NCI-H345 treated with DMSO at 0.1 percent for 48 hours (cell line): ENCODE data around the gene SRD5A1.

Source experiments
- DNase-seq: peaks from one replicate; lab custom pipeline; 2025; ENCODE audit not compliant: unreplicated experiment; lab: John Stamatoyannopoulos, UW

Gene SRD5A1

DNA sequence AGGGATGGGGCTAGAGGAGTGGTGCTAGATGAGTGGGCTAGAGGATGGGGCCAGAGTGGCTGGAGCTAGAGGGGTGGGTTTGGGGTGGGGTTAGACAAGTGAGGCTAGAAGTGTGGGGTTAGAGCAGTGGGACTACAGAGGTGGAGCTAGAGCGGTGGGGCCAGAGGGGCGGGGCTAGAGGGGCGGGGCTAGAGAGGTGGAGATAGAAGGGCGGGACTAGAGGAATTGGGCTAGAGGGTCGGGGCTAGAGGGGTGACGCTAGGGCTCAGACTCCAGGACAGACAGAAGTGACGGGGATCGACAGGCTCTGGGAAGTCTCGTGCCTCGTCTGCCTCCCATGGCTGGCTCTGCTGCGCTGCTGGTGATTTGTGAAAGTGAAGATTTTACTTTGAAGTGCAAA, 49.0 kb downstream of the SRD5A1 start:
- no peak for DNase-seq

DNA sequence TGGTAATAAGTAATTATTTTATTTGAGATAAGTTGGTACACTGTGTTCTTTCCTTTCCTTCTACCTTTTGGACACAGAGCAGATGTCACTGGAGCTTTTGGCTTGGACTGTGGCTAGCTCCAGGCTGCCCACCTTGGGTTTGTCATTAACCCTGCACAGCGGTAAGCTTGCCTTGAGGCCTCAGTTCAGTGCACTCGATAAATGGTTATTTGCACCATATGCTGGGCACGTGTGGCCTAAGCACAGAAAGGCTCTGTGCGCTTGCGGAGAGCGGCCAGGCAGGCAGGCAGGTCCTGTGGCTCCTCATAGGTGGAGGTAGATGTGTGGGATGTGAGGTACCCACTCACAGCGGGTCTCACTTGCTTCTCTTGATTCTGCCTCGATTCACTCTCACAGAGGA, 50.0 kb downstream of the SRD5A1 start:
- DNase-seq: no peak

GRCh38 chr5:6684075-6684474, 50.8 kb downstream of the SRD5A1 start:
- DNase-seq: no peak

DNA sequence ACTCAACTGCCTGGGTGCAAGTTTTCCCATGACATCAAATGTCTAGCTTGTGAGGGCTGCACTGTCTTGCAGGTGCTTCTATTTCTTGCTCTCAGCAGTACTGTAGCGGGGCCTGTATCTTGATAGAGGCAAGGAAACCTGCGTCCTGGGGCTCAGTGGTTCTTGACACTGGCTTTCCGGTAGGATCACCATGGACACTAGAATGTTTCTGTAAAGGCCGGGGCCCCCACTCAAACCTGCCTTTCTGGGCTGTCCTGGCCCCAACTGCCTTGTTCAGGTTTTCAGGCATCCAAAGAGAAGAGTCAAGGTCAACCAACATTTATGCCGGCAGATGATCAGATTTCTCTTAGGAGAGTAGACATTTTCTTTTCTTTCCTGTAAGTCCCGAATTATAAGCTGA, 53.3 kb downstream of the SRD5A1 start:
- no peak for DNase-seq

GRCh38 chr5:6686915-6687409, 53.7 kb downstream of the SRD5A1 start:
- no peak for DNase-seq

DNA sequence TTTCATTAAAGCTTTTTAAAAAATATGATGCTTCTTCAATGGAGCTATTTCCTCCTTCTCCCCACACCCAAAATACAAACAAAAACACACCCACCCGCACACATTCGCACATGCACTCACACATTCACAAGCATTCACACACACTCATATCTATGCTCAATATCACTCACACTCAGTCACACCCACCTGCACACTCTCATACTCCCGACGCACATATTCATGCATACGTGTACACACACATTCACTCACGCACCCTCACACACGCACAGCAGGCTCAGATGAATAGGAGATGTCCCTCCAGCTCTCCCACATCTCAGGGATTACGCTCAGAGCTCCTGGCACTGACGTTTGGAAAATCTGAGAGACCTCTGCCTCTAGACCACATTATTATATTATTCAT, 54.3 kb downstream of the SRD5A1 start:
- DNase-seq: no peak

GRCh38 chr5:6692906-6693305, 59.7 kb downstream of the SRD5A1 start:
- no peak for DNase-seq

- no peak for DNase-seq
These were observed 65.5 kb downstream of the SRD5A1 start for GRCh38 chr5:6698696-6699095.

DNA sequence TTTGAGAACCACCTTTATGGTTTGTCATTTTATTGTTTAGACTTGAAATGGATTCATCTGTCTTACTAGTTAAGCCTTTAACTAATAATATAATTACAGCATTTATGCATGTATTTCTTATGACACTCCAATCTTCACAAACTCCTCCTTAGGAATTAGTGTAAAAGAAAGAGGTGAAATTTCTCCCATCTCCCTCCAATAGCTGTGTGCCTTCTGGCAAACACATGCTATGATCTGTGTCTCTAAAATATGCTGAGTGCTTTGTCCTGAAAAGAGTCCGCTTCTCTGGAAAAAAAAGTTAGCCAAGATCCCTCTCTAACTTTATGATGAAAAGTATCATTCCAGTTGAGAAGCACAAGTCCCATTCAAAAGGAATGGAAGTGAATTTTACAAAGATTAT, 66.1 kb downstream of the SRD5A1 start:
- no peak for DNase-seq

DNA sequence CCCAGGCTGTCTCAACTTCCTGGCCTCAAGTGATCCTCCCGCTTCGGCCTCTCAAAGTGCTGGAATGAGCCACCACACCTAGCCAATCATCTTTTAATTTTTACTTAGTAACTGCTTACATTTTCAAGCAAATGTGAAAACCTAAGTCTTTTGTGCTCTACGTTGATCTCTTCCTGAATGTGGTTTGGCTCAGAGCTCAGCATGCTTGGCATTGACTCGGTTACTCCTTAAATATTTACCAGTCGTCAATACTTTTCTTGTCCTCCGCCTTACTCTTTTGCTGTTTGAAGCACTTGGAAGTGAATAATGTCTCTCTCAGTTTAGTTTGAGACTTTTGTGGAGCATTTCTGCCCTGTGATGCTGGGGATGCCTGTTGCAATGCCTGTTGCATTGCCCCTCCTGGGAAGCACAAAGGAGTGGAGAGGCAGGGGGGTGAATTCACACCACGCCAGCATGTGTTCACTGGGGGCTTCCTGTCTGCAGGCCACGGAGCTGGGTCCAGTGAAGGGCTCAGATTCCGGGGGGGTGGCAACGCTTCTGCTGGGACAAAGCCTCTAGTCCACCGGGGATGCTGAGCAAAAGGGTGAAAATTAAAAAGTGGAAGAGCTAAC, 66.9 kb downstream of the SRD5A1 start:
- no peak for DNase-seq

DNA sequence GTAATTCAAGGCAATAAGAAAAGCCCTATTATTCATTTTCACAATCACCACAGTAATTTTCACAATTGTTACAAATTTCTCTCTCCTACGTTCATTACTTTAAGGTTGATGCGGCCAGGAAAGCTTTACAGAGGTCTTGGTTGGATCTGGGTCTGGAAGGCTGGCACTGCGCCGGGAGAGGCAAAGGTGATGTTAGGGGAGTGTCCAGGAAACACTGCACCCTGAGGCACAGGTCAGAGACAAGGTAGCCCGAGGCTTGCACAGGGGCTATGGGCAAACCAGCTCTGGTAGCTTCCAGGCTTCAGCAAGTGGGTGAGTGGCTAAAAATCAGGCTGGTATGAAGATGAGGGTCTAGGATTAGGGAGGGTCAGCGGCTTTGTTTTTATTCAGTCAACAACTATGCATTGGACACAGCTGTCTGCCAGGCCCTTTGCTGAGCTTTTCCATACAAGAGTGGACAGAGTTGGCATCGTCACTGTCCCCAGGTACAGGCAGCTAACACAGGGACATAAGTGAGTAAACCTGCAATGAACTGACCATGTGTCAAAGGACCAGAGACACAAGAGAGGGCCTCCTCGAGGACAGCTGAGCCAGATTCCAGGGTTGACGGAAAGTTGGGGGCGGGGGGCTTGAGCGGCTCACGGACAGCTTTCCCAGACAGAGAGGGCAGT, 67.6 kb downstream of the SRD5A1 start:
- no peak for DNase-seq

- DNase-seq: no peak
These were observed 68.3 kb downstream of the SRD5A1 start for GRCh38 chr5:6701491-6701890.

DNA sequence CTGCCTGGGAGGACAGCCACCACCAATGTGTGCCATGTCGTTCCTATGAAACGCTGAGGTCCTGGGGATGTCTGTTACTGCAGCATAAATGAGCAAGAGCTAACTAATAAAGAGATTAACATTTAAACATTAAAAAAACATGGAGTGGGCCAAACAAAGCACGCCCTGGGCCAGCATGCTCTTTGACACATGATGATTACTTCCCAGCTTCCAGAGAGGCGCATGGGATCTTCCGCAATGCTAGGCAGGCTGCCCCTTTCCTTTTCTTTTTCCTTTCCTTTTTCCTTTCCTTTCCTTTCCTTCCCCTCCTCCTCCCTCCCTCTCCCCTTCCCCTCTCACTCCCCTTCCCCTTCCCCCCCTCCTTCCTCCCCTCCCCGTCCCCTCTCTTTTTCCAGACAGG, 69.4 kb downstream of the SRD5A1 start:
- no peak for DNase-seq

DNA sequence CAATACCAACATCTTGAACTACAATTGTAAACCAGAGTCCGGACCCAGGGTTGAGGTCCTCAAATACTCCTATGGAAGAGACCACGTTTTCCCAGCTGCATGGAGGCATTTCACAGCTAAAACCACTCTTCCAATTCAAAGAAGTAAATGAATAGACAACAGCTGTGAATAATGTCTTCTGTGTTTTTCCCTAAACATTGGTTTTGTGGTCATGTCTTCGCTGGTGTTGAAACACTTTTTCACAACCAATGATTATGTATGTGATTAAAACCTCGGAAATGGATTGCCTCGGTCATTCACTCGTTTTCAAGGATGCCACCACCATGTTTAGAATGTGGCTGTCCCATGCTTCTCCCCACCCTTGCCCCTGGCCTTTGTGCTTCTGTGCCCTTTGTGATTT, 70.6 kb downstream of the SRD5A1 start:
- no peak for DNase-seq

- no peak for DNase-seq
These were observed 71.2 kb downstream of the SRD5A1 start for GRCh38 chr5:6704361-6704851.

- no peak for DNase-seq
These were observed 71.8 kb downstream of the SRD5A1 start for GRCh38 chr5:6705088-6705487.

- DNase-seq: no peak
These were observed 72.7 kb downstream of the SRD5A1 start for GRCh38 chr5:6705959-6706358.

GRCh38 chr5:6707852-6708251, 74.6 kb downstream of the SRD5A1 start:
- no peak for DNase-seq

DNA sequence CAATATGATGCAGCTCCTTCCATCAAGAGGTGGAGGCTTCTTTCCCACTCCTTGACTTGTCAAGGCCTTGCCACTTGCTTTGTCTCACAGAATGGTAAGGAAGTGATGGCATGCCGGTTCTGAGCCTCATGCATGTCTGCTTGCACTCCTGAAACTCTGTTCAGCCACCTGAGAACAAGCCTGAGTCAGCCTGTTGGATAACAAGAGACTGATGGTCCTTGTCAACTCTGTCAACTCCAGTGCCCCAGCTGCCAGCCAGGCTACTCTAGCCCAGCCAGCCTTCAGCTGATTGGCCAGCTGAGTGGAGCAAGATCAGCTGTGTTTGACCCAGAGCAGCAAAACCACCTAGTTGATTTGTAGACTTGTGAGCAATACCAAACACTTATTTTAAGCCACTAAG, 75.6 kb downstream of the SRD5A1 start:
- no peak for DNase-seq

- DNase-seq: no peak
These were observed 76.8 kb downstream of the SRD5A1 start for GRCh38 chr5:6710070-6710469.

GRCh38 chr5:6710551-6711318, 77.5 kb downstream of the SRD5A1 start:
- no peak for DNase-seq
